B cell (primary cell): ENCODE results near the gene RAI1. TPM values are rescaled to one million over a fixed set of nuclear protein-coding genes. Genes with fewer than 3 reads are reported as not detected.

Source experiments
- ATAC-seq: fragments of 200-7000 bp; cut with Tn5 transposase; one replicate; pipeline ENCODE4 v1.10.0; 2021; ENCODE audit warnings: low read depth, mild to moderate bottlenecking, moderate number of reproducible peaks, moderate library complexity
- CTCF ChIA-PET: fragments of 350-600 bp; sonication (Branson Sonifier 250); formaldehyde crosslinking; loops from one replicate; lab custom pipeline; 2021; ENCODE audit warnings: antibody characterized with exemption, inconsistent platforms; lab: Charles Lee
- POLR2A ChIA-PET: fragments of 350-600 bp; sonication (Branson Sonifier 250); formaldehyde crosslinking; loops from one replicate; lab custom pipeline; 2021; ENCODE audit warnings: antibody characterized with exemption; lab: Charles Lee
- DNase-seq: peaks from one replicate; pipeline ENCODE4 v3.0.0; 2013
- H2AFZ ChIP-seq: 2 replicates; pipeline ENCODE4 v1.6.1; 2012; ENCODE audit warnings: mild to moderate bottlenecking, low read depth, low read length; ENCODE audit not compliant: insufficient read depth, poor library complexity, severe bottlenecking
- H3K27ac ChIP-seq, 2 donors: 1 replicate in 1 of 2; 2 replicates in 1 of 2; pipeline ENCODE4 v1.5.1; 2012 to 2013; ENCODE audit warnings: low read length in 2 of 2, mild to moderate bottlenecking in 2 of 2, moderate library complexity in 1 of 2
- H3K27me3 ChIP-seq, 4 experiments: fragments of 200-600 bp in 1 of 4; sonication (generic) in 1 of 4; replicated peaks in 1 of 4; 1 replicate in 2 of 4; 2 replicates in 2 of 4; pipeline versions ENCODE4 v1.6.1 to v1.7.0; 2013 to 2016; ENCODE audit warnings: low read length in 3 of 4, mild to moderate bottlenecking in 2 of 4, mixed read lengths in 1 of 4, moderate library complexity in 1 of 4; ENCODE audit not compliant: insufficient read depth in 4 of 4, control insufficient read depth in 3 of 4; ENCODE audit errors: control extremely low read depth in 1 of 4
- H3K36me3 ChIP-seq, 2 experiments: replicated peaks in 1 of 2; 1 replicate in 1 of 2; 2 replicates in 1 of 2; pipeline versions ENCODE4 v1.6.1 to v1.7.1; 2013; ENCODE audit warnings: low read length in 1 of 2; ENCODE audit not compliant: insufficient read depth in 2 of 2, control insufficient read depth in 1 of 2; ENCODE audit errors: control extremely low read depth in 1 of 2, extremely low read depth in 1 of 2
- H3K4me1 ChIP-seq, 2 donors: fragments of 200-600 bp in 1 of 2; sonication (generic) in 1 of 2; 1 replicate in 1 of 2; 2 replicates in 1 of 2; pipeline versions ENCODE4 v1.5.1 to v1.6.1; 2013 to 2017; ENCODE audit warnings: low read length in 2 of 2; ENCODE audit not compliant: control insufficient read depth in 2 of 2, insufficient read depth in 2 of 2
- H3K4me2 ChIP-seq: replicated peaks from 2 replicates; pipeline ENCODE3; 2012; ENCODE audit warnings: mild to moderate bottlenecking, low read depth, low read length; ENCODE audit not compliant: poor library complexity, severe bottlenecking
- H3K4me3 ChIP-seq, 5 experiments: fragments of 200-600 bp in 1 of 5; sonication (generic) in 1 of 5; 1 replicate in 3 of 5; 2 replicates in 2 of 5; pipeline versions ENCODE4 v1.5.1 to v1.7.0; 2011 to 2016; ENCODE audit warnings: low read length in 4 of 5, mild to moderate bottlenecking in 4 of 5, low read depth in 2 of 5, control low read depth in 1 of 5, moderate library complexity in 1 of 5; ENCODE audit not compliant: insufficient read depth in 1 of 5; ENCODE audit errors: control extremely low read depth in 1 of 5, extremely low read depth in 1 of 5
- H3K79me2 ChIP-seq: fragments of 200-600 bp; sonication (generic); one replicate; pipeline ENCODE4 v1.6.0; 2016; ENCODE audit warnings: low read length; ENCODE audit not compliant: control insufficient read depth, insufficient read depth
- H3K9ac ChIP-seq: fragments of 200-600 bp; sonication (generic); 2 replicates; pipeline ENCODE4 v1.6.1; 2017; ENCODE audit warnings: mild to moderate bottlenecking, low read length, moderate library complexity
- H3K9me3 ChIP-seq, 3 donors: one replicate each; pipeline versions ENCODE4 v1.6.1 to v1.7.1; 2013; ENCODE audit warnings: low read length in 2 of 3; ENCODE audit not compliant: control insufficient read depth in 2 of 3, insufficient read depth in 1 of 3; ENCODE audit errors: control extremely low read depth in 1 of 3
- H4K20me1 ChIP-seq: 2 replicates; pipeline ENCODE4 v1.6.0; 2012; ENCODE audit warnings: mild to moderate bottlenecking, low read length; ENCODE audit not compliant: insufficient read depth, control insufficient read depth, poor library complexity, severe bottlenecking
- H3K27ac Mint-ChIP-seq: one replicate; pipeline ENCODE4 v1.8.0; 2021; ENCODE audit warnings: mixed read lengths
- H3K27me3 Mint-ChIP-seq: one replicate; pipeline ENCODE4 v1.8.0; 2021; ENCODE audit warnings: mixed read lengths
- H3K4me1 Mint-ChIP-seq: one replicate; pipeline ENCODE4 v1.8.0; 2021; ENCODE audit warnings: mixed read lengths
- H3K4me3 Mint-ChIP-seq: one replicate; pipeline ENCODE4 v1.8.0; 2021; ENCODE audit warnings: mixed read lengths
- H3K9me3 Mint-ChIP-seq: one replicate; pipeline ENCODE4 v1.8.0; 2022; ENCODE audit warnings: mixed read lengths; ENCODE audit not compliant: insufficient read depth
- EZH2 ChIP-seq: IDR thresholded peaks from 2 replicates; pipeline ENCODE4 v1.6.1; 2012; ENCODE audit warnings: borderline replicate concordance, low read depth, mild to moderate bottlenecking, moderate library complexity, low read length; ENCODE audit not compliant: insufficient read depth, poor library complexity, severe bottlenecking
- WGBS: methylation state at CpG from one replicate; pipeline ENCODE4 v1.1.5; 2013; ENCODE audit warnings: missing lambda C conversion rate; ENCODE audit not compliant: insufficient coverage; 5-methylcytosine and 5-hydroxymethylcytosine counted together
- intact Hi-C: fragments of 100-400 bp; cut with micrococcal nuclease; formaldehyde crosslinking; loops from one replicate; pipeline ENCODE4 v1.10.0; 2022
- polyA plus RNA-seq: library from polyadenylated mRNA; depleted of rRNA; stranded (reverse); fragments of >200 nt; gene quantifications from 2 replicates; pipeline ENCODE4 v1.2.3, GENCODE V29; 2012
- total RNA-seq, 2 donors: library from RNA; stranded (reverse); fragments of 120-200 nt in 1 of 2; gene quantifications; 1 replicate in 1 of 2; 2 replicates in 1 of 2; pipeline versions ENCODE4 v1.2.3 to v1.2.4, GENCODE V29; 2013 to 2022
- TF ChIP-seq, protein P1 (sequence below): fragments of 200-600 bp; IDR thresholded peaks from one replicate; pipeline ENCODE4 v1.8.0; 2022; ENCODE audit warnings: antibody characterized with exemption, mild to moderate bottlenecking

Gene RAI1
- total and polyA plus RNA-seq, 2 donors (not counting 1 experiment from before 2014, with no cell fraction given): 4.7 to 34.0 TPM

DNA sequence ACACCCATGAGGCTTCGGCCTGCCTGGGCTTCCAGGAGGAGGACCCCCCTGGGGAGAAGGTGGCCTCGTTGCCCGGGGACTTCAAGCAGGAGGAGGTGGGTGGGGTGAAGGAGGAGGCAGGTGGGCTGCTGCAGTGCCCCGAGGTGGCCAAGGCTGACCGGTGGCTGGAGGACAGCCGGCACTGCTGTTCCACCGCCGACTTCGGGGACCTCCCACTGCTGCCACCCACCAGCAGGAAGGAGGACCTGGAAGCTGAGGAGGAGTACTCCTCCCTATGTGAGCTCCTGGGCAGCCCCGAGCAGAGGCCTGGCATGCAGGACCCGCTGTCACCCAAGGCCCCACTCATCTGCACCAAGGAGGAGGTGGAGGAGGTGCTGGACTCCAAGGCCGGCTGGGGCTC lies 114.0 kb downstream of the RAI1 start:
- no peak for TF ChIP-seq EZH2
- TF ChIP-seq, protein P1, sequence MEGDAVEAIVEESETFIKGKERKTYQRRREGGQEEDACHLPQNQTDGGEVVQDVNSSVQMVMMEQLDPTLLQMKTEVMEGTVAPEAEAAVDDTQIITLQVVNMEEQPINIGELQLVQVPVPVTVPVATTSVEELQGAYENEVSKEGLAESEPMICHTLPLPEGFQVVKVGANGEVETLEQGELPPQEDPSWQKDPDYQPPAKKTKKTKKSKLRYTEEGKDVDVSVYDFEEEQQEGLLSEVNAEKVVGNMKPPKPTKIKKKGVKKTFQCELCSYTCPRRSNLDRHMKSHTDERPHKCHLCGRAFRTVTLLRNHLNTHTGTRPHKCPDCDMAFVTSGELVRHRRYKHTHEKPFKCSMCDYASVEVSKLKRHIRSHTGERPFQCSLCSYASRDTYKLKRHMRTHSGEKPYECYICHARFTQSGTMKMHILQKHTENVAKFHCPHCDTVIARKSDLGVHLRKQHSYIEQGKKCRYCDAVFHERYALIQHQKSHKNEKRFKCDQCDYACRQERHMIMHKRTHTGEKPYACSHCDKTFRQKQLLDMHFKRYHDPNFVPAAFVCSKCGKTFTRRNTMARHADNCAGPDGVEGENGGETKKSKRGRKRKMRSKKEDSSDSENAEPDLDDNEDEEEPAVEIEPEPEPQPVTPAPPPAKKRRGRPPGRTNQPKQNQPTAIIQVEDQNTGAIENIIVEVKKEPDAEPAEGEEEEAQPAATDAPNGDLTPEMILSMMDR: no peak
- ChIA-PET CTCF (no interaction called here), POLR2A (no interaction called here)
- peaks cover 12% of the 10 kb centered on the region for H3K79me2 ChIP-seq
- H3K4me3 Mint-ChIP-seq: no peak overlapping the region
- peaks cover 19% of the 10 kb centered on the region for H3K4me1 Mint-ChIP-seq
- H3K9me3 Mint-ChIP-seq: no peaks in the 10 kb centered on the region
- H3K4me2 ChIP-seq: no peak overlapping the region
- no peak overlapping the region for H3K4me3 ChIP-seq
- H4K20me1 ChIP-seq: peaks cover 12% of the 10 kb centered on the region
- no peak overlapping the region for H3K27ac ChIP-seq
- DNase-seq: no peak
- WGBS: 90% methylated on average over 9 of the region's 12 CpGs
- intact Hi-C loops: no loop called here
- no peaks in the 10 kb centered on the region for H3K9me3 ChIP-seq
- ATAC-seq: no peak
- peaks cover 0 to 17% of the 10 kb centered on the region in 2 experiments for H3K36me3 ChIP-seq
- peaks cover 9 to 18% of the 10 kb centered on the region in 2 donors for H3K4me1 ChIP-seq
- H3K27me3 Mint-ChIP-seq: no peaks in the 10 kb centered on the region
- H3K27ac Mint-ChIP-seq: no peak overlapping the region
- no peak overlapping the region for H3K9ac ChIP-seq
- H3K27me3 ChIP-seq: no peaks in the 10 kb centered on the region
- no peak overlapping the region for H2AFZ ChIP-seq

DNA sequence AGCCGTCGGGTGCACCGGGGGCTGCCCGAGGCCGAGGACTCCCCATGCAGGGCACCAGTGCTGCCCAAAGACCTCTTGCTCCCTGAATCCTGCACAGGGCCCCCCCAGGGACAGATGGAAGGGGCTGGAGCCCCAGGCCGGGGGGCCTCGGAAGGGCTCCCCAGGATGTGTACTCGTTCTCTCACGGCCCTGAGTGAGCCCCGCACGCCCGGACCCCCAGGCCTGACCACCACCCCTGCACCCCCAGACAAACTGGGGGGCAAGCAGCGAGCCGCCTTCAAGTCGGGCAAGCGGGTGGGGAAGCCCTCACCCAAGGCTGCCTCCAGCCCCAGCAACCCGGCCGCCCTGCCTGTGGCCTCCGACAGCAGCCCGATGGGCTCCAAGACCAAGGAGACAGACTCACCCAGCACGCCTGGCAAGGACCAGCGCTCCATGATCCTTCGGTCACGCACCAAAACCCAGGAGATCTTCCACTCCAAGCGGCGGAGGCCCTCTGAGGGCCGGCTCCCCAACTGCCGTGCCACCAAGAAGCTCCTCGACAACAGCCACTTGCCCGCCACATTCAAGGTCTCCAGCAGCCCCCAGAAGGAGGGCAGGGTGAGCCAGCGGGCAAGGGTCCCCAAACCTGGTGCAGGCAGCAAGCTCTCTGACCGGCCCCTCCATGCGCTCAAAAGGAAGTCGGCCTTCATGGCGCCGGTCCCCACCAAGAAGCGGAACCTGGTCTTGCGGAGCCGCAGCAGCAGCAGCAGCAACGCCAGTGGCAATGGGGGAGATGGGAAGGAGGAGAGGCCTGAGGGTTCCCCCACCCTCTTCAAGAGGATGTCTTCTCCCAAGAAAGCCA lies 114.9 kb downstream of the RAI1 start:
- Histone ChIP-seq H4K20me1 (peaks cover 6% of the 10 kb centered on the region), H2AFZ (no peak overlapping the region), H3K4me3 (no peak overlapping the region), H3K9me3 (no peaks in the 10 kb centered on the region), H3K79me2 (peaks cover 11% of the 10 kb centered on the region), H3K36me3 (peaks cover 0 to 17% of the 10 kb centered on the region in 2 experiments), H3K4me2 (no peak overlapping the region), H3K27ac (no peak overlapping the region), H3K27me3 (no peaks in the 10 kb centered on the region), H3K9ac (no peak overlapping the region), H3K4me1 (peaks cover 9 to 18% of the 10 kb centered on the region in 2 donors)
- POLR2A ChIA-PET: no interaction called here
- H3K27me3 Mint-ChIP-seq: no peaks in the 10 kb centered on the region
- H3K9me3 Mint-ChIP-seq: no peaks in the 10 kb centered on the region
- peaks cover 19% of the 10 kb centered on the region for H3K4me1 Mint-ChIP-seq
- ATAC-seq: no peak
- TF ChIP-seq, protein P1: no peak
- no peak for TF ChIP-seq EZH2
- CTCF ChIA-PET: no interaction called here
- intact Hi-C loops: no loop called here
- 97% methylated on average over 37 of the region's 40 CpGs for WGBS
- H3K27ac Mint-ChIP-seq: no peak overlapping the region
- DNase-seq: no peak
- H3K4me3 Mint-ChIP-seq: no peak overlapping the region
